ENCODE results near the gene CTTNBP2NL.

GRCh38 chr1:112393631-112393974, 2.4 kb upstream of the CTTNBP2NL start:
- TF ChIP-seq REST (IDR thresholded peaks at IDR 0.05) (no peak), CTCF (IDR thresholded peaks at IDR 0.05; ENCODE audit: low read depth, low read length, missing input control) (no peak), TAF1 (conservative IDR thresholded peaks at IDR 0.05) (no peak), EGR1 (IDR thresholded peaks at IDR 0.05; ENCODE audit: low read depth in 2 of 2) (no peak), ZBTB33 (IDR thresholded peaks at IDR 0.05) (no peak), RAD21 (IDR thresholded peaks at IDR 0.05) (no peak), HNF4G (IDR thresholded peaks at IDR 0.05) (no peak), GABPA (IDR thresholded peaks at IDR 0.05 in 1 of 2, conservative IDR thresholded peaks at IDR 0.05 in 1 of 2) (no peak), MAX (IDR thresholded peaks at IDR 0.05) (no peak), YY1 (IDR thresholded peaks at IDR 0.05) (no peak), JUND (IDR thresholded peaks at IDR 0.05) (no peak), FOXA1 (IDR thresholded peaks at IDR 0.05) (no peak), HNF4A (conservative IDR thresholded peaks at IDR 0.05) (no peak)
